ENCODE data around the gene VEGFB. TPM values are rescaled to one million over a fixed set of nuclear protein-coding genes. Genes with fewer than 3 reads are reported as not detected.

The VEGFB gene
- total and polyA plus RNA-seq, 2 of the 8 experiments (the other 6 are each of a cell fraction or from before 2014, with no cell fraction given) = 9.3 to 49.6 TPM

DNA sequence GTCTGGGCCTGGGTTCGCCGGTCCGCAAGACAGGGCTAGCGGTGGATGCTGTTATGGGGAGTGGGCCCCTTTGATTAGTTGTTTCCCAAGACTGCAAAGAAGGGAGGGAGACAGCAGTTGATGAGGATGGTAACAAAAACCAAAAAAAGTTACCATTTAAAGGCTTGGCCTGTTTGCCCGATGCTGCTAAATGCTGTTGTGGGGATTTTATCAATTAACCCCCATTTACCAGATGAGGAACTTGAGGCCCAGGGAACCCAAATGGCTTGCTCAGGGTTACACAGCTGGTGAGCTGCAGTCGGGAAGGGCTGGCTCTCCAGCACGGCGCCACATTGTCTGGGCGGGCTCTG lies 11.8 kb upstream of the VEGFB start:
- ChIA-PET POLR2A (ENCODE audit: partially characterized antibody) (interaction anchor here (2.1 to 14.1 kb wide), 4 partner anchors 12 to 45 kb away, joined by 6 to 253 read pairs (median 37); partner anchors contain the start of genes FERMT3, FKBP2, PPP1R14B and VEGFB), CTCF (ENCODE audit: partially characterized antibody) (interaction anchor here (1.2 to 6.5 kb wide), 6 partner anchors 9 to 434 kb away, joined by 3 to 64 read pairs (median 6); partner anchors contain the start of genes FERMT3 and PLCB3)
- WGBS, 2 experiments (ENCODE audit: extremely low coverage in 1 of 2, insufficient coverage in 1 of 2, insufficient read length in 1 of 2, insufficient replicate concordance in 2 of 2, low coverage in 1 of 2, low lambda C conversion rate in 2 of 2, missing lambda C conversion rate in 1 of 2) = 93% methylated on average over 9 of the region's 9 CpGs; no CpG with 5 or more reads in 1 of the 2 experiments
- Histone ChIP-seq H2BK15ac (ENCODE audit: low read length) (no peak overlapping the region), H3K18ac (ENCODE audit: extremely low read depth, low read length) (no peak overlapping the region), H2BK20ac (ENCODE audit: low read length) (no peak overlapping the region), H3K14ac (ENCODE audit: insufficient read length) (no peak overlapping the region), H3K36me3 (ENCODE audit: control insufficient read depth in 2 of 4, insufficient read depth in 4 of 4, low read length in 3 of 4) (peaks cover 0 to 9% (median 5%) of the 10 kb centered on the region in 4 experiments; a peak in 4 of 8 replicates), H3K4ac (replicated peaks; ENCODE audit: insufficient read length, low read depth, low read length) (no peak overlapping the region), H3K4me2 (ENCODE audit: insufficient read depth in 1 of 2, low read depth in 2 of 2, low read length in 2 of 2) (no peak overlapping the region), H3K9me3 (ENCODE audit: insufficient read depth in 2 of 2, low read depth in 1 of 2, low read length in 1 of 2) (no peaks in the 10 kb centered on the region), H3K23me2 (ENCODE audit: low read depth, low read length) (peaks cover 10% of the 10 kb centered on the region; the same call in 1 of the 2 replicates), H2BK120ac (replicated peaks; ENCODE audit: low read depth, low read length) (no peak overlapping the region), H3K23ac (ENCODE audit: insufficient read length) (no peak overlapping the region), H3K4me1 (replicated peaks in 1 of 4; ENCODE audit: control insufficient read depth in 3 of 4, insufficient read depth in 4 of 4, low read length in 3 of 4) (peaks cover 0 to 18% (median 12%) of the 10 kb centered on the region in 4 experiments; a peak in 6 of 7 replicates), H4K5ac (ENCODE audit: insufficient read length, low read depth, low read length) (no peak overlapping the region), H2BK5ac (ENCODE audit: low read depth, low read length) (no peak overlapping the region), H4K20me1 (replicated peaks in 1 of 2; ENCODE audit: control insufficient read depth in 1 of 2, insufficient read depth in 2 of 2, low read length in 2 of 2) (peaks cover 2 to 13% of the 10 kb centered on the region in 2 experiments), H3K9ac (replicated peaks in 1 of 4; ENCODE audit: extremely low read depth in 1 of 4, low read depth in 3 of 4, low read length in 3 of 4) (no peak overlapping the region), H3K79me2 (ENCODE audit: control insufficient read depth in 1 of 2, insufficient read depth in 2 of 2, low read length in 2 of 2) (no peaks in the 10 kb centered on the region), H3K4me3 (ENCODE audit: extremely low read depth in 1 of 4, insufficient read depth in 2 of 4, low read depth in 3 of 4, low read length in 4 of 4) (no peak overlapping the region), H2BK12ac (ENCODE audit: low read depth, low read length) (no peak overlapping the region), H2AK5ac (ENCODE audit: low read depth, low read length) (no peak overlapping the region), H3K27me3 (replicated peaks in 1 of 4; ENCODE audit: control insufficient read depth in 3 of 4, extremely low read depth in 1 of 4, insufficient read depth in 3 of 4, low read length in 3 of 4) (no peaks in the 10 kb centered on the region), H3K79me1 (ENCODE audit: low read depth, low read length) (no peaks in the 10 kb centered on the region), H4K91ac (replicated peaks; ENCODE audit: insufficient read length, low read length) (no peak overlapping the region), H2AFZ (ENCODE audit: low read length) (no peak overlapping the region), H3K56ac (replicated peaks; ENCODE audit: insufficient read length, low read depth, low read length) (no peak overlapping the region), H4K8ac (ENCODE audit: extremely low read depth, insufficient read depth, low read length) (no peak overlapping the region), H3K27ac (ENCODE audit: low read depth, low read length) (no peak overlapping the region)
- DNase-seq (ENCODE audit: low read depth in 1 of 2, low spot score in 2 of 2) (no peak), FAIRE-seq (no peak)
- TF ChIP-seq POLR2A (IDR thresholded peaks at IDR 0.05; ENCODE audit: control extremely low read depth in 1 of 2, low read depth in 2 of 2, low read length in 2 of 2) (0 out of 3 replicates have a peak, but pooled peaks of 1 of the 2 experiments have one; percentile 50), TAF1 (IDR thresholded peaks at IDR 0.05; ENCODE audit: low read depth, low read length) (no peak)

All from H1 (cell line).